Measurements from ENCODE around the gene RNF11. TPM values are rescaled to one million over a fixed set of nuclear protein-coding genes. Genes with fewer than 3 reads are reported as not detected.

Gene RNF11
- total RNA-seq, 1 experiment from 2014 or later, result 55.8 TPM

GRCh38 chr1:51305371-51305823, 69.3 kb downstream of the RNF11 start:
- no peak overlapping the region for H3K14ac ChIP-seq (ENCODE audit: insufficient read depth, low read length)
- Mint-ChIP-seq H3K36me3 (ENCODE audit: insufficient read depth in 1 of 3, low read depth in 3 of 3) (no peaks in the 10 kb centered on the region), H3K27me3 (ENCODE audit: low read depth) (peaks cover 2% of the 10 kb centered on the region), H3K4me3 (no peak overlapping the region), H3K9me3 (no peaks in the 10 kb centered on the region; a peak in 2 of 5 replicates), H3K27ac (no peak overlapping the region), H3K4me1 (peaks cover 3 to 9% of the 10 kb centered on the region in 2 experiments; a peak in 1 of 4 replicates)
- H4K8ac ChIP-seq (replicated peaks; ENCODE audit: insufficient read length, low read depth, low read length), result no peak overlapping the region
- H3K79me1 ChIP-seq (ENCODE audit: insufficient read depth, low read depth, low read length, poor library complexity, severe bottlenecking), result no peaks in the 10 kb centered on the region
- H3K4me1 ChIP-seq (ENCODE audit: insufficient read depth, low read length), result no peaks in the 10 kb centered on the region
- H2BK20ac ChIP-seq (ENCODE audit: low read depth, low read length, poor library complexity, severe bottlenecking), result no peak overlapping the region
- H2BK12ac ChIP-seq (ENCODE audit: insufficient read length, low read depth, low read length), result no peak overlapping the region
- no peaks in the 10 kb centered on the region for H4K20me1 ChIP-seq (ENCODE audit: control insufficient read depth, insufficient read depth, insufficient read length)
- H3K56ac ChIP-seq (ENCODE audit: insufficient read length, low read depth, low read length), result no peak overlapping the region
- WGBS (ENCODE audit: extremely low coverage, insufficient read length, low lambda C conversion rate), result no CpG with 5 or more reads among the region's 4 CpGs
- H2AK5ac ChIP-seq (ENCODE audit: insufficient read length, low read length), result no peak overlapping the region
- DNase-seq, result no peak
- H4K91ac ChIP-seq (ENCODE audit: insufficient read length, low read depth, low read length), result no peak overlapping the region
- no peak overlapping the region for H3K9ac ChIP-seq (ENCODE audit: extremely low read depth, insufficient read length, low read length)
- no peak overlapping the region for H3K4ac ChIP-seq (ENCODE audit: low read depth, low read length)
- no peak overlapping the region for H2BK120ac ChIP-seq (ENCODE audit: low read depth, low read length, poor library complexity, severe bottlenecking)
- no peaks in the 10 kb centered on the region for H3K79me2 ChIP-seq (ENCODE audit: insufficient read depth, low read length)
- H4K5ac ChIP-seq (ENCODE audit: insufficient read length, low read depth, low read length), result no peak overlapping the region
- H3K18ac ChIP-seq (ENCODE audit: insufficient read length, low read depth, low read length), result no peak overlapping the region
- TF ChIP-seq, protein P1, sequence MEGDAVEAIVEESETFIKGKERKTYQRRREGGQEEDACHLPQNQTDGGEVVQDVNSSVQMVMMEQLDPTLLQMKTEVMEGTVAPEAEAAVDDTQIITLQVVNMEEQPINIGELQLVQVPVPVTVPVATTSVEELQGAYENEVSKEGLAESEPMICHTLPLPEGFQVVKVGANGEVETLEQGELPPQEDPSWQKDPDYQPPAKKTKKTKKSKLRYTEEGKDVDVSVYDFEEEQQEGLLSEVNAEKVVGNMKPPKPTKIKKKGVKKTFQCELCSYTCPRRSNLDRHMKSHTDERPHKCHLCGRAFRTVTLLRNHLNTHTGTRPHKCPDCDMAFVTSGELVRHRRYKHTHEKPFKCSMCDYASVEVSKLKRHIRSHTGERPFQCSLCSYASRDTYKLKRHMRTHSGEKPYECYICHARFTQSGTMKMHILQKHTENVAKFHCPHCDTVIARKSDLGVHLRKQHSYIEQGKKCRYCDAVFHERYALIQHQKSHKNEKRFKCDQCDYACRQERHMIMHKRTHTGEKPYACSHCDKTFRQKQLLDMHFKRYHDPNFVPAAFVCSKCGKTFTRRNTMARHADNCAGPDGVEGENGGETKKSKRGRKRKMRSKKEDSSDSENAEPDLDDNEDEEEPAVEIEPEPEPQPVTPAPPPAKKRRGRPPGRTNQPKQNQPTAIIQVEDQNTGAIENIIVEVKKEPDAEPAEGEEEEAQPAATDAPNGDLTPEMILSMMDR (conservative IDR thresholded peaks at IDR 0.05), result no peak
- H2BK15ac ChIP-seq (ENCODE audit: low read depth, low read length), result no peak overlapping the region
- H3T11ph ChIP-seq (ENCODE audit: low read length), result no peak overlapping the region
- H3K23ac ChIP-seq (ENCODE audit: insufficient read length, low read depth, low read length), result no peak overlapping the region
- no peaks in the 10 kb centered on the region for H3K27me3 ChIP-seq (ENCODE audit: insufficient read depth, low read length)
- no peak overlapping the region for H2BK5ac ChIP-seq (ENCODE audit: insufficient read length, low read length)
- H3K23me2 ChIP-seq (ENCODE audit: insufficient read length, low read depth, low read length, poor library complexity, severe bottlenecking), result no peaks in the 10 kb centered on the region
- H3K9me3 ChIP-seq (ENCODE audit: control insufficient read depth, low read depth, low read length), result no peaks in the 10 kb centered on the region
- no peak overlapping the region for H3K27ac ChIP-seq (ENCODE audit: insufficient read length, low read depth, low read length)
- H2AFZ ChIP-seq (ENCODE audit: low read length), result no peak overlapping the region
- H3K4me2 ChIP-seq (ENCODE audit: insufficient read depth, insufficient read length, low read length), result no peak overlapping the region

Measured in H9 (cell line).